ENCODE results near the gene UBR4.

DNA sequence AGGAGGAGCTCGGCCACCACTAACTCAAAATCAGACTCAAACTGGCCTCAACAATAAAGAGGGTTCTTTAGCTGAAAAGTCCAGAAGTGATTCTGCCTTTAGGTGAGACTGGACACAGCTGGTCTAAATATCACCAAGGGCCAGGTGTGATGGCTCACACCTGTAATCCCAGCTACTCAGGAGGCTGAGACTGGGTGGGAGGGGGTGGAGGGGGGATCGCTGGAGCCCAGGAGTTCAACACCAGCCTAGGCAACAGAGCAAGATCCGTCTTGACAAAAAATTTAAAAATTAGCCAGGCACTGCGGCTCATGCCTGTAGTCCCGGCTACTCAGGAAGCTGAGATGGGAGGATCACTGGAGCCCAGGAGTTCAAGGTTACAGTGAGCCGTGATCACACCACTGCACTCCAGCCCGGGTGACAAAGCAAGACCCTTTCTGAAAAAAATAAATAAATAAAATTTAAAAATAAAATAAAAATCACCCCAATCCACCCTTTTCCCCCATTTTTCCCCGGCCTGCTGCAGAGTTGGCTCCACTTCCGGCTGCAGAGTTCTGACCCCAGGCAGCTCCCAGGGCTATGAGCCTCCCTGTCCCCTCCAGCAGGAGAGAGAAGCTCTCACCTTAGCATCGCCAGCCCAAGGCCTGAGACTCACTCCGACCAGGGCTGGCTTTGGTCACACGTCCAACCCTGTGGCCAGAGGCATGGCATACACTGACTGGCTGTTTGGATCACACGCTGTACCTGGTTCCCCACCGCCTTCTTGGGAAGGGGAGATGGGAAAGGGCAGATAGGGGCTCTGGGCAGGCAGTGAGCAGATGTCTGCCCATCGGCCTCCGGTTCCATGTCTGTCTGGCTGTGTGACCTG lies 166.3 kb downstream of the UBR4 start:
- no peak for TF ChIP-seq POLR2AphosphoS5 (IDR thresholded peaks at IDR 0.05)
- TF ChIP-seq, protein P1, sequence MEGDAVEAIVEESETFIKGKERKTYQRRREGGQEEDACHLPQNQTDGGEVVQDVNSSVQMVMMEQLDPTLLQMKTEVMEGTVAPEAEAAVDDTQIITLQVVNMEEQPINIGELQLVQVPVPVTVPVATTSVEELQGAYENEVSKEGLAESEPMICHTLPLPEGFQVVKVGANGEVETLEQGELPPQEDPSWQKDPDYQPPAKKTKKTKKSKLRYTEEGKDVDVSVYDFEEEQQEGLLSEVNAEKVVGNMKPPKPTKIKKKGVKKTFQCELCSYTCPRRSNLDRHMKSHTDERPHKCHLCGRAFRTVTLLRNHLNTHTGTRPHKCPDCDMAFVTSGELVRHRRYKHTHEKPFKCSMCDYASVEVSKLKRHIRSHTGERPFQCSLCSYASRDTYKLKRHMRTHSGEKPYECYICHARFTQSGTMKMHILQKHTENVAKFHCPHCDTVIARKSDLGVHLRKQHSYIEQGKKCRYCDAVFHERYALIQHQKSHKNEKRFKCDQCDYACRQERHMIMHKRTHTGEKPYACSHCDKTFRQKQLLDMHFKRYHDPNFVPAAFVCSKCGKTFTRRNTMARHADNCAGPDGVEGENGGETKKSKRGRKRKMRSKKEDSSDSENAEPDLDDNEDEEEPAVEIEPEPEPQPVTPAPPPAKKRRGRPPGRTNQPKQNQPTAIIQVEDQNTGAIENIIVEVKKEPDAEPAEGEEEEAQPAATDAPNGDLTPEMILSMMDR (IDR thresholded peaks at IDR 0.05) = no peak
- TF ChIP-seq POLR2A (IDR thresholded peaks at IDR 0.05) = no peak

All from sigmoid colon (tissue), 4 donors.